Measurements from ENCODE around the gene ANXA4.
A peak's percentile ranks its signal among the peaks of the same experiment; 100 is the strongest.
"Not testable (repeated sequence)": the region's sequence is repeated elsewhere in the genome, so short reads cannot be mapped to it uniquely, and the experiment has no call there.

ANXA4 gene

DNA sequence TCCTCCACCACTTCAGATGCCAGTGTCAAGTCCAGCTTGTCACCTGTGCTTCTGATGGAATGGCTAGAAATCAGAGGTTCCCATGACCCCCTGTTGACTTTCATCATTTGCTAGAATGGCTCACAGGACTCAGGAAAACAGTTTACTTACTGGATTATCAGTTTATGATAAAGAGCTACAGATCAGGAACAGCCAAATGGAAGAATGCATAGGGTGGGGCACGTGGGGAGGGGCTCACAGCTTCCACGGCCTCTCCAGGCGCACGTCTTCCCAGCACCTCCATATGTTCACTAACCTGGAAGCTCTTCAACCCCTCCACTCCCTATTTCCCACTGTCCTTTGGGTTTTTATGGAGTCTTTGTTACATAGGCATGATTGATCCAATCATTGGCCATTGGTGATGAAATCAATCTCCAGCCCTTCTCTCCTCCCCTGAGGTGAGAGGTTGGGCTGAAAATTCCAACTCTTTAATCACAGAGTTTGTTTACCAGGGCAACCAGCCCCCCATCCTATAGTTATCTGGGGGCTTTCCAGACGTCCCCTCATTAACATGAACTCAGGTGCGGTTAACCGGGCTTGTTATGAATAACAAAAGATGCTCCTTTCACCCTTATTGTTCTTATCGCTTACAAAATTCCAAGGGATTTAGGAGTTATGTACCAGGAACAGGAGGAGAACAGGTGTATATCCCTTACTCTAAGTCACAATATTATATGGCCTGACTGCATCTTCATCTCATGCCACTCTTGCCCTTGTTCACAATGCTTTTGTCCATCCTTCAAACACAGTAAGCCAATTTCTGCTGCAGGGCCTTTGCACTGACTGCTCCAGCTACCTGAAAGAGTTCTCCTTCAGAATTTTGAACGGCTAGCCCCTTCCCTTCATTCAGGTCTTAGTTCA is 35.2 kb downstream of the ANXA4 start:
- DNase-seq (ENCODE audit: low spot score) = no peak

DNA sequence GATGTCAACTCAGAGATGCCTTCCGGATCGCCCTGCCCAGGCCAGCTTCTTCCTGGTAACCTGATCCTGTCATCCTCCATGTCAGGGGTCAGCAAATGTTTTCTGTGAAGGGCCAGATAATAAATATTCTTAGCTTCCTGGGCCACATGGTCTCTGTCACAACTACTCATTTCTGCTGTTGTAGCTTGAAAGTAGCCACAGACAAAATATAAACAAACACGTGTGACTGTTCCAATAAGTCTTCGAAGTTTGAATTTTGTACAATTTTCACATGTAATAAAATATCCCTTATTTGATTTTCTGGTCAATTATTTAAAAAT is 35.8 kb downstream of the ANXA4 start:
- DNase-seq (ENCODE audit: low spot score) = no peak

DNA sequence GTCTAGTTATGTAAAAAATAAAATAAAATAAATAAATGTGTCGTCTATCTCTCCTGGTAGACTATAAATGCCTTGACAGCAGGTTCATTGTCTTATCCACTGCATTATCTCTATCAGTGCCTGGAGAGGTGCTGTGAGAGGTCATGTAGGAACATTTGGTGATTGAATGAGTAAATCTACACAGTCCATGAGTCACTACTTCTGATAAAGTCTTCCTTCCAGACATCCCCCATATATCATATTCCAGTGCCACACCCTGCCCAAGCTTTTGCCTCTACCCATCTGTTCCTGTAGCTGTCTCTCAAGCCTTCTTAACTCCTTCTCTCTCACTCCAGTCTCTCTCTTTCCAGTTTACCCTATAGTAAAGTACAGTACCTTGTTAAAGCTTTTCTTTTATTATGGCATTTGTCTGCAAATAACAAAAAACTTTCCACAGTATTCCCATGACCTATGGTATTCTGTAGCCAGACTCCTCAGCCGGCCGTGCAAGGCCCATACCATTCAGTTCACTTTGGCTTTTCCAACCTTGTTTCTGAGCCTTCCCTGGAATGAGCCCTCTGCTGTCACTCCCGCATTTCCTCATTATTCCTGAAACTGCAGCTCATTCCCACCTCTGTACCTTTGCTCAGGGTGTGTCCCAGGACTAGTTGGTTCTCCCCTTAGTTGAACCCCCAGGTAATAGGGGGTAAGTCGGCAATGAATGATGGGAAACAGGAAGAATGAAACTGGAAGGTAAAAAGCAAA is 37.5 kb downstream of the ANXA4 start:
- no peak for DNase-seq (ENCODE audit: low spot score)

DNA sequence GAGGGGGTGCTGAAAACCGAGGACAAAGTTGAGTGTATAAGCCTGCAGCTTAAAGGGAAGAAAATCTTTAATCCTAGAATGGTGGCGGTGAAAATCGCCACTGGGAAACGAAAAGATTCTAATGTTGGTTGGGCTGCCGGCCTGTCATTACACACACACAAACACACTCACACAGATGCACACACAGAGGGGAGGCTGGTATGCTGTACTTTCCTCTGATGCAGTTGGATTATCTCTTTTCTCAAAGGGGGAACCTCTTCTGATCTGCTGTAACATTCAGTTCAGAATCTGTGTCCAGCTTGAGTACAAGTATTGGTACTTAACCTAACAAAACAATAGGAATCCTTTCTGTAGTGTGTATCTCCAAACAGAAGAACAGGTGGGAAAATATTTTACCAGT is 39.0 kb downstream of the ANXA4 start:
- DNase-seq (ENCODE audit: low spot score) = no peak

DNA sequence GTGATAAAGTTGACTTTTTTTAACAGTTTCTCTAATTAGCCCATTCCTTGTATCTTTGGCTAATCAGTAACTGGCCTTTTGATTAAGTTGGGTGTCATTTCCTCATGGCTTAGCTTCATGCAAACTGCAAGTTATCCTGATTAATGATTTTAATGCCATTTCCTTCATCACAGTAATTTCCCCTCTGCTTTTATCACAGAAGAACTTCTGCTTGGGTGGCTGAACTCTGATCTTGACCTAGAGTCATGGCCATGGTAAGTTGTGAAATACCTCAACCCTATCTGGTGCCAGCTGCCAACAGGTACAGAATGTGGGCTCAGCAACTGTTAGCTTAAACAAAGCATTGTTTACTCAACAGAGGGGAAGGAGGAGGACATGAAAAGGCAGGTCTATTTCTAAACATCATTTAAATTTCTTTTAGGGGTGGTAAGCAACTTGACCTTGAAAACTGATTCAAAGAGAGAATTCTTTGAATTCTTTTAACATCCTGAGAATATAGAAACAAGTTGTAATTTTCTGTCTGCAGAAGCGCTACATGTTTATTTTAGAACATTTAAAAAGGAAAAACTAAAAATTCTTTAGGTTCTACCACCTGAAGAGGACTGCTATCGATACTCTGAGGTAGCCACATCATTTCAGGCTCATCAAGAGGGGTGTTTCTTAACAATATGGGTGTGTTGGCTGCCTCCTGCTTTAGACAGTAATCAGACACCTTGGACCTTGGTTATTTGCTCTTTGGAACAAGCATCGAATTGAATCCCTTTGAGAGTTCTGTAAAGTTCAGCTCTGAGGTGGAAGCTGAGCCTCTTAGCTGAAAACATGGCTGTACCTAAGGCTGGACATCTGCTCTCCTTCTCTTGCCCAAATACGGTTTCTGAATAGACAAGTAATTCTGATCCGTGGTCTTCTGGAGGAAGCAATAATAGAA is 39.7 kb downstream of the ANXA4 start:
- peak; percentile 47 for DNase-seq (ENCODE audit: low spot score)

DNA sequence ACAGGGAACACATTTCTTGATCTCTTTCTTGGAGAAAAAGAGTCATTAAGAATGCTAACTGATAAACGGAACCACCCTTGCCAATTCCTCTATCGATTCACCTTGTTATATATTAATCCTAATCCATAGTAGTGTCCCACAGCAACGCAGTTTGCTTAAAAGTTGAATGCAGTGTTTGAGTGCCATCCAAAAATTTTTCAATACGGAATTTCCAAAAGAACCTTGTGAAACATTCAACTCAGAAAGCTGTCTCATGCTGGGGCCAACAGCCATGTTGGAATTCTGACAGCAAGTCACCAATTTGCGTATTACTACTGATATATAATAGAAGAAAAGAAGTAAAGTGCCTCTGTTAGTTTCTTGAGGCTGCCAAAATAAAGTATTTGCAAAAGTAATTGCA is 42.3 kb downstream of the ANXA4 start:
- no peak for DNase-seq (ENCODE audit: low spot score)

DNA sequence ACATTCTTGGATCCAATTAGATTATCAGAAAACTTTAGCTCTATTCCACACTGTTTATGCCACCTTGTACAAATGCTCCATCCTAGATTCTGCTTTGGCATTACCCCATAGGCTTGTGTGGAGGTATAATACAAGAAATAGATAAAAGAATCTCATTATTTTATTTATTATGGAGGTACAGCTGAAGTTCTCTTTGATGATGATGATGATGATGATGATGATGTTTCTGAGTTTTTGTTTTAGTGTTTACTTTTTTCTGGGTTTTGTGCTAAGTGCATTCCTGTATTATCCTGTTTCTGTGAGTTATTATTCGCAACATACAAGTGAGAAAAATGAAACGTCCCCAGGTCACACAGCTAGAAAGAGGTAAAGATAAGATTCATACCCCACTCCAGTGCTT is 43.4 kb downstream of the ANXA4 start:
- no peak for DNase-seq (ENCODE audit: low spot score)

DNA sequence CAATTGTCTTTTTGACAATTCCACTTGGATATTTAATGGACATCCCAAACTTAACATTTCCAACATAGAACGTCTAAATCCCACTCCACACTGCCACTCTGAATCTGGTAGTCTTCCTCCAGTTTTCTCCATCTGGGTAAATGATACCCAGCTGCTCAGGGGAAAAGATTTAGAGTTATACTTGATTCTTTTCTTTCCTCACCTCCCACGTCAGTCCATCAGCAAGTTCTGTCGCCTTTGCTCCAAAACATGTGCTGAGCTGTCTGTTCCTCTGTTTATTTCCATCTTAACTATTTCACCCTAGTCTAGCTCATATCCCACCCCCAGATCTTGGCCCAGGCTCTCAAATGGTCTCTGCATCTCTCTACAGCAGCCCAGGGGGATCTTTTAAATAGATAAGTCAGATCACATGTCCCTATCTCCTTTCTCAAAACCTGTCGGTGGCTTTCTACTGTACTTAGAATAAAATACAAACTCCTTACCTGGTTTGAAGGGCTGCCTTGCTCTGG is 44.2 kb downstream of the ANXA4 start:
- no peak for DNase-seq (ENCODE audit: low spot score)

DNA sequence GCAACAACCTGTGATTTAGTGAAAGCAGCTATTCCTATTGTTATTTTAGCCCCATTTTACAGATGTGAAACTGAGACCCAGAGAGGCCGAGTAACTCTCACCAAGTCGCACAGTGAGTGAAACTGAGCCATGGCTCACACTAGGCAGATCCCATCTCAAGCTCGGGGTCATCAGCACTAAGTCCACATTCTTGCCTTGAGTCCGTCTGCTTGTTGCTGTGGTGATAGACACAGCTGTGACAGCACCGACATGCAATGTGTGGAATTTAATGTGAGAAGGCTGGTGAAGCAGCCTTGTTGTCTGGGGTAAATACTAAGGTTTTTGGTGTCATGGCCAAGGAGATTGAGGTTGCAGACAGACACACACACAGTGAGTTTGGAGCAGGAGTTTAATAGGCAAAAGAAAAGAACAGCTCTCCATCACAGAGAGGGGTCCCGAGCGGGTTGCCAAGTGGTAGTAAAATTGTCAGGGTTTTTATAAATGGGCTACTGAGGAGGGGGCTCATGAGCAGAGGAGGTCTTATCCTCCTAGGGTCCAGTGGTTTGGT is 47.3 kb downstream of the ANXA4 start:
- peak; percentile 26 for DNase-seq (ENCODE audit: low spot score)

DNA sequence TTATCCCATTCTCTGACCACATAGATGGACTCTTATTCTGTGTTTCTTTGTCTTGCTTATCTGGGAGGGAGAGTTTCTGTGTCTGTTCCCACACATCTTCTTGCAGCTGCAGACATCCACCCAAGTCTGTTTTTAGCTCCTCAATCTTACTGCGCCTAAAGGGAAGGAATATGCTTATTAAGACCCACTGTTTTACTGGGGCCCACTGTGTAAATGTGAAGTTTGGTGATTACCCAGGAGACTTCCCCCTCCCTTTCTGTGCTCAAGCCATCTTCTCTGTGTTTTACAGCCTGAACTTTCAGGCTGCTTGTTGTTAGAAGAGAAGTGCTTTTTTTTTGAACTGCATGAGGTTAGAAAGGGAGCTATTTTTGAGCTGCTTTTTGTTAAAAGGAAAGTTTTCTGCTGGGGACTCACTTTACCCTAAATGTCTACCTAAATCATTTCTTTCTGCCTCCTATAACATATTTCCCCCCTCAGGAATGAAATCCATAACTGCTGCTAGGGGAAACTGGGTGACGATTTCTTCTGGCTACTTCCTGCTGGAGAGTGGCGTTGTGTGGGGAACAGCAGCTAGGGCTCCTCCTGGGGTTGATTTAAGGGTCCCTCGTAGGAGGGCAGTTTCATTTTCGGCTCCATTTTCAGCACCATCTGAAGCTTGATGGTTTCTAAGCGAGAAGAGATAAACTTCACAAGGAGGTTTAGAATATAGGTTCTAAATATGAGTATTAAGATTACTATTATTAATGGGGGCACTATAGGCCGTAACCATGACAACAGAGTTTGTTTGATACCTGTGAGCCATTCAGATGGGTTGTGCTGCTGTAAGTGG is 48.1 kb downstream of the ANXA4 start:
- DNase-seq (ENCODE audit: low spot score) = no peak

DNA sequence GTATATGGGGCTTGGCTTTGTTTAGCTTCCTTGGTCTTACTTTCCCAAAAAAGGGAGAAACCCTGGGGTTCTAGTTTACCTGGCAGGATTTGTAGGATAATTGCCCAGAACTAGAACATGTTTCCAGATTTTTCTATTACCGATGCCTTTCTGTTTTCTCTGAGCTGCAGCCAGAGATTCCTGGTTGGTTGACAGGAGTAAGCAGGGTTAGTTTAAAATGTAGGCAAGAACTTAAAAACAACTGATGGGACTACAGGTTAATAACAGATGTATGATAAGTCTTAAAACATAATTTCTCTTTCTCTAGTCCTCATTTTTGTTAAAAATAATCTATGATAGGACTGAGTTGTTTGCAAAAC is 48.6 kb downstream of the ANXA4 start:
- no peak for DNase-seq (ENCODE audit: low spot score)

DNA sequence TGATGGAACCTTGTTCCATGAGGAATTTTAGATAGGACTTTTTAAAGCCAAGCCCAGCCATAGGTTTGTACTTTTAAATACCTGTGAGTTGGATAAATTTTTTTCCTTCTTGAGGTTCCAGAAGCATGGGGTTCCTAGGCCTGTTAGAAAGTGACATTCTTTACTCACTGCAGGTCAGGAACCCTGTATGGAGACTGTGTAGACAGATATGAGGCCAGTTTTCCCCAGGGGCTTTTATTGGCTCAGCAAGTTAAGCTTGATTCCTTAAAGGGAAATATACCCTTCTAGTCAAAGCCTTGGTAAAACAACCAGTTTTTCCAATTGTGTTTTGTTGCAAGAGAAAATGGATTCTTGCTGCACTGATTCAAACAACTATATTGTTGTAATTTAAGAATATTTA is 49.1 kb downstream of the ANXA4 start:
- DNase-seq (ENCODE audit: low spot score) = no peak

DNA sequence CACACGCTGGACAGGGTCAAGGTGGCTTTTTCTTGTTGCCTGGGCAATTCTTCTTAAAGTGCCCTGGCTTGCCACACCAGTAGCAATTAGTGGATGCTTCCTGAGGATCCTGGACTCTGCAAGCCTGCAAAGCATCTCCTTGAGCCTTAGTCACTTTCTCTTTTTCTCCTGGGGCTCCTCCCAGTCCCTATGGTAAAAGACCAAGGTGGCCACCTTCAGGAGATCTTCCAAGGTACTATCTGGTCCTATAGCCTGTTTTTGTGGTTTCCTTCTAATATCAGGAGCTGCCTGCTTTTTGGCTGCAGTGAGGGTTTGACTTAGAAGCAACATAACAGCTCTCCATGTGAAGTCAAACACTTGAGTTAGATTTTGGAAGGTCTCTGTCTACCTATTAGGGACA is 54.2 kb downstream of the ANXA4 start:
- DNase-seq (ENCODE audit: low spot score) = no peak

DNA sequence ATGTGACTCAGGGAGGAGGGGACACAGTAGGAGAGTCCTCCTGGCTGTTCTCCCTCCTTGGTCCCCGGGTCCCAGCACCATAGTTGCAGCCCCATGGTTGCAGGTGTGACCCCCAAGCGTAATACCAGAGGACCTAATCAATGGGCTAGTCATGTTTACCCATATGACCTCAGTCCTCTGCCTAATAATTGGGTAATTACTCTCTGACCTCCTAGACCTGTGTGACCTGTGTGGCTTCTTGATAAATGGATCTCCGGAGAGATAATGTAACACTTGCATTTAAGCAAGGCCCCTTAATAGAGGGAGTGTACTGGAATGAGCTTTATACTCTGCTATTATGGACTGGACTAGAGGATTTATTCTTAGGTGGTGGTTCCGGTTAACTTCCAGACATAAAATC is 55.3 kb downstream of the ANXA4 start:
- DNase-seq (ENCODE audit: low spot score) = no peak

DNA sequence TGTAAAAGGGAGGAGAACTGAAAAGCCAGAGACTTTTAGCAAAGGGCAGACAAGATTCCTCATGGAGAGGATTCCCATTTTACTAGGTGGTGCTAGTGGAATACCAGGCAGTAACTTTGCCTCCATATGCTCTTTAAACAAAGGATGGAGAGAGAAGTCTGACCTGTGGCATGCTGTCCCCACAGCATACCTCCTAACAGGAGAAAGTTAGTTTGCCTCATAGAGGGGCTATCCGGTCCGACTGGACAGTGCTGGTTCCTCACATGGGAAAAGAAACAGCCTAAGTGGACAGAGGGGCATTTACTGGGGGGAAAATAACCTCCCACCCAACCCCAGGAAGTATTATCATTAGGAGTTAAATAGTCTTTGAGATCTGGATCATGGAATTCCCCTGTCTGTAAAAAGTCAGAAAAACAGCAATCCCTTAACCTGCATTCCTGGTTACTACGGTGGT is 55.9 kb downstream of the ANXA4 start:
- peak; percentile 26 for DNase-seq (ENCODE audit: low spot score)

DNA sequence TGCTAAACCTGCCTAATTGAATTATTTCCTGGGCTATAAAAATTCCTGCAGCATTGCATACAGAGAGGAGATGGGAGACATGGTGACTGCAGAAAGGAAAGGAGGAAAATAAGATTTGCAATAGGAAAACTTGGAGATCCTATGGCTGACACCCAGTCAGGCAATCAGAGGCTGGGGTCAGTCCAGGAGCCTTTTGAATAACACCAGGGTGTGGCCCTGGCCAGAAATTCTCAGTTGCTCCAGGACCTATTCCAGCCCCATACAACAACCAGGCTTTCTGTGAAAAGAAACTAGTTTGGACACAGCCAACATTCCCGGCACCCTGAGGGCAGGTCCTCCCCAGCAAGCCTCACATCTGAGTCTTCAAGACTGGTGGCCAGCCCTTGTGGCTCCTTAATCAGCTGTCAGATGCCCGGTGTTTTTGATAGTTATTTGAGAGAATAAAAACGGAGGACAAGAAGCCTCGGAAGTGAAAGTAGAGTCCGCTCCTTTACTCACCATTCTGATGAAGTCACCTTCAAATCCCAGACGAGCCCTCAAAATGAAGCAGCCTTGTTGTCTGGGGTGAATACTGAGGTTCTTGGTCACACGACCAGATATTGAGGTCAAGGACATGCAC is 56.5 kb downstream of the ANXA4 start:
- DNase-seq (ENCODE audit: low spot score) = no peak

DNA sequence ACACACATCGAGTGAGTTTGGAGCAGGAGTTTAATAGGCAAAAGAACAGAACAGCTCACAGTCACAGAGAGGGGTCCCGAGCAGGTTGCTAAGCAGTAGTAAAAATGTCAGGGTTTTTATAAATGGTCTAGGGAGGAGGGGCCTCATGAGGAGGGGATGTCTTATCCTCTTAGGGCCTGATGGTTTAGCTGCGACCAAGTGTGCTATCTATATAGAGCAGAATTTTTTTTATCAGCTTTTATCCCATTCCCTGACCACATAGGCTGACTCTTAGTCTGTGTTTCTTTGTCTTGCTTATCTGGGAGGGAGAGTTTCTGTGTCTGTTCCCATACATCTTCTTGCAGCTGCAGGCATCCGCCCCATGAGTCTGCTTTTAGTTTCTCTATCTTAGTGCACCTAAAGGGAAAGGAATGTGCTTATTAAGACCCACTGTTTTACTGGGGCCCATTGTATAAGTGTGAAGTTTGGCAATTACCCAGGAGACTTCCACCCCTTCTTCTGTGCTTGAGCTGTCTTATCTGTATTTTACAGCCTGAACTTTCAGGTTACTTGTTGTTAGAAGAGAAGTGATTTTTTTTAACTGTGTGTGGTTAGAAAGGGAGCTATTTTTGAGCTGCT is 57.1 kb downstream of the ANXA4 start:
- DNase-seq (ENCODE audit: low spot score) = no peak

DNA sequence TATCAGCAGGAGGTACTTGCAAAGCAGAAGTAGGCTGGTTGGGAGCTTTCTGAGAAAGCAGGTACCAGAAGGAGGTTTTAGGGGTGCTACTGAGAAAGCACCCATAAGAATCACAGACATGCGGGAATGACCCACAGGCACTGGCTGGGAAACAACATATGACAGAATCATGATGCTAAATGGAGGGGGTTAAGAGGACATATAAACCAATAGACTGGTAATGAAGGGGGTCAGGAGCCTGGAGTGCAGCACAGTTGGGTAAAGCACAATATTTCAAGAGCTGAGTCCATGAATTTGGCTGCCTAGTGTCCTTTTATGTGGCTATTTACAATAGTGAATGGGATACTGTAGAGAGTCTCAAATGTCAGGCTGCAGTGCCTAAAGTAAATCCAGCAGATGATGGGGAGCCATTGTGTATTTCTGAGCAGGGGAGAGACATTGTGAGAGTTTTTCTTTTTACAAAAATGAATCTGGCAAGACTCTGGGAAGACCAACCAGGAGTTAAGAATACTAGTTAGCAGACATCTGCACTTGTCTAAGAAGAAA is 59.9 kb downstream of the ANXA4 start:
- no peak for DNase-seq (ENCODE audit: low spot score)

DNA sequence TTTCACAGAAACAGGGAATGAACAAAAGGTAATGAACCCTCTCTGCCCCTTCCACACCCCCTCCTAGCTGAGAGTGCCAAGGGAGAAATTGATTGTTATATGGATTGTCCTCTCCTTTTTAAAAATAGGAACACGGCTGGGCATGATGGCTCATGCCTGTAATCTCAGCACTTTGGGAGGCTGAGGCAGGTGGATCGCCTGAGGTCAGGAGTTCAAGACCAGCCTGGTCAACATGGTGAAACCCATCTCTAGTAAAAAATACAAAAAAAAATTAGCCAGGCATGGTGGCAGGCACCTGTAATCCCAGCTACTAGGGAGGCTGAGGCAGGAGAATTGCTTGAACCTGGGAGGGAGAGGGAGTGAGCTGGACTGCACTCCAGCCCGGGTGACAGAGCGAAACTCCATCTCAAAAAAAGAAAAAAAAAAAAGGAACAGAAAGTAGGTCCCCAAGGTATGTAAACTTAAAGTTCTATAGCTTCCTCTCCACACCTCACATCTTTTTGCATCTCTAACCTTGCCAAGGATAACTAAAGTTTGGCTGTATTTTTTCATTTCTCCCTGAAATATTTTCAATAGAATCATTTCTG is 60.9 kb downstream of the ANXA4 start:
- not testable (repeated sequence) for DNase-seq (ENCODE audit: low spot score)

DNA sequence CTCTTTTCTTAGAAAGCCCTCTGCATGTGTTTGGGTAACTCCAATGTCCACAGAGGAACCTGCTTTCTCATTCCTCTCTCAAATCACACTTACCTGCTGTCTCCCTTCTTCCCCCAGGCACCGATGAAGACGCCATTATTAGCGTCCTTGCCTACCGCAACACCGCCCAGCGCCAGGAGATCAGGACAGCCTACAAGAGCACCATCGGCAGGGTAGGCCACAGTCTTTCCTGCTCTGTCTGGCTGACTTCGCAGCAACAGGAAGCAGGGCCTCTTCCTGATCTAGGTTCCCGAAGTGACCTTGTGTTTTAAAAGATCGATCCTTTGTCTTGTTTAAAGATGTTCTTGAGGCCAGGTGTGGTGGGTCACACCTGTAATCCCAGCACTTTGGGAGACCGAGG is 62.5 kb downstream of the ANXA4 start:
- DNase-seq (ENCODE audit: low spot score) = no peak

Data from HuH-7 (cell line).